UCSD-AML1 (cell line): ENCODE measurements around the gene DPT.

Experiments
- DNase-seq: peaks from one replicate; lab custom pipeline; 2025; ENCODE audit not compliant: unreplicated experiment; lab: John Stamatoyannopoulos, UW

Gene DPT

DNA sequence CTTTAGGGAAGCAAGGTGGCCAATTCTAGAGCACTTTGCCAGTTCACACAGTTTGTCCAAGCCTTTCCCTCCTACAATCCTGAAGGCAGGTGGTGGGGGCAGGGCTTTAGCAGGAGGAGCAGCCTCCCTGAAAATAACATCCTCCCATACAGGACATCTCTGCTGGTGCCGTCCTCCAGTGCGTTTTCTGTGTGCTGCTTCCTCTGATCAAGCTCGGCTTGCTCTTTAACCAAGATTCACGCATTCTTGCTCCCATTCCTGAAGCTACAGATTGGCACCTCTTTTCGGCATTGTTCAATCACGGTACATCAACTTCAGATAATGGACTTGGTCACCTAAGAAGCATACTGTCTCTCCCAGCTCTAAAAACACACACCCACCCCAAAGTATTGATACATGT is 7.5 kb upstream of the DPT start:
- DNase-seq = no peak

DNA sequence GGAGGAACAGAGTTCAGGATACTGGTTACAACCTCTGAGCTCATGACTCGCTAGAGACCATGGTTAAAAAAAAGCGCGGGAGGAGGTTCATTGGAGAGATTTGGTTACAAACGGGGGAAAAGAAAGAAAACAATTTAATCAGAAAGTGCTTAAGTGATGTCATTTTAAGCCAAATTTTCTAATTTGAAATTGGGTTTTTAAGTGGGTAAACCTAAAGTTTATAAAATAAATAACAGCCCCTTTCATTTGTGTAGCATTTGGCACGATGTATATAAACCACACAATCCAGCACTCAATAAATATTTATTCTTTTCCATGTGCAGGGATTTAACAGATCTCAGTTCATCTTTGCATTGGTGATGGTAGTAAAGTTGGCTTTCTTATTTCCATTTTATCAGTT is 7.0 kb upstream of the DPT start:
- DNase-seq = no peak

GRCh38 chr1:168734946-168735345 is 5.9 kb upstream of the DPT start:
- no peak for DNase-seq

DNA sequence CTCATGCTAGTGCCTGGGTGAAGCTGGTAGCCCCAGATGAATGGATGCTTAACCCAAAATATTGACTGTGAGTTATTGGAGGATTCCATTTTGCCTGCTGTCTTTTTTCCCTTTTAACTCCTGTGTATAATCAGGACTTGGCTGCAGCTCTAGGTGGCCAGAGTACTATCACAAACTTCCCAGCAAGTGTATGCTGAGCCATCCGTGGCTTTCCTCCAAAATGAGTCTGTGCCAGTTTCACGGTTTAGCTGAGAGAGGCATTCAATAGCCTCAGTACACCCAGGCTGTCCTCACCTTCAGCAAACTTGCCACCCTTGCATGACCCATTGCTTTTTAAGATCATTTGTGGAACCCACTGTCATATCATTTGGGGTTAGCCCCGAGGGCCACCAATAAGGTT is 5.3 kb upstream of the DPT start:
- DNase-seq = no peak

DNA sequence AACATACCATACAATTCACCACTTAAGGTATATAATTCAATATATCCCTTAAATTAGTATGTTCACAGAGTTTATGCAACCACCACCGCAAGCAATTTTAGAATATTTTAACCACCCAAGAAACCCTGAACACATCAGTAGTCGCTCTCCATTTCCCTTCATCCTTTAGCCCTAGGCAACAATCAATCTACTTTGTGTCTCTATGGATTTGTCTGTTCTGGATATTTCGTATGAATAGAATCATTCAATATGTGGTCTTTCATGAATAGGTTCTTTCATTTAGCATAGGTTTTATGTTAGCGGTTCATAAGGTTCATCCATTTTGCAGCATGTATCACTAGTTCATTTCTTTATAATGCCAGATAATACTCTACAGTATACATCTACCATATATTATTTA is 4.2 kb upstream of the DPT start:
- DNase-seq = no peak

DNA sequence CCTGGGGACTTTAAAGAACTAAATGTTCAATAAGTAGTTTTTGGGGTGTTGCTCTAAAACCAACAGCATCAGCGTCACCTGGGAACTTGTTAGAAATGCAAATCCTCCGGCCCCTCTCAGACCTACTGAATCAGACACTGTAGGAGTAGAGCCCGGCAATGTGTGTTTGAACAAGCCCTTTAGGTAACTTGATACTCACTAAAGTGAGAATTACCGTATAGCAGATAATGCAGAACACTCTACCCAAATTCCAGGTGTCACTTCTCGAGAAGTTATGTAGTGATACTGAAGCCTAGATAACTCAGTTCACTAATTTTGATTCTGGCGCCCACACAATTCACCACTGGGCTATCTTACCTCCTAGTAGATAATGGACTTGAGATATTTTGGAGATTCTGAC is 3.7 kb upstream of the DPT start:
- no peak for DNase-seq

DNA sequence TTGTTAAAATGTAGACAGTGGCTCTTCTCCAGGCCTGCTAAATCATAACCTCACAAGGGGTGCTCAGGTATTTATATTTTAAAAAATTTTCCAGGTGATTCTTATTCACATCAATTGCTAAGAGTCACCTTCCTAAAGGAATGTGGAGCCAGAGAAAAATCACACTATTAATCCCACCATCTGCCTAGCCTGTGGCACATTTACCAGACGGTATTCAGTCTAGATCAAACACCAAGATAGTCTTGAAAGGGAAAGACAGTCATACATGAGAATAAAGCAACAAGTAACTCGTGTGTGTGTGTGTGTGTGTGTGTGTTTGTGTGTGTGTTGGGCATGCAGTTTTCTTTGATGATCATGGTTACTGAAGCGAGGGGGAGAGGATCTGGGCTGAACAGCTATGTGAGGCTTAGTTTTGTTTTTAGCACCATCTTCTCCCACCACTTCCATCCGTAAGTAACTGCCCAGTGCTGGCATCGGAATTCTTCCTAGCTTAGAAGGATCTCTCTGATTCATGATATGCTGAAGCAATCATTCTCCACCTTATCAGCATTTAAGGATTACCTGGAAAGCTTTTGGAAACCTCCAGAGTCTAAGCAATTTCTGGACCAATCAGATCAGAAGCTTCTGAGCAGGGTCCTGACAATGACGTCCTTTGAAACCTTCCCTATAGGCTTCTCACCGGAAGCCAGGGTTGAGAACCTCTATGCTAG is 2.4 kb upstream of the DPT start:
- no peak for DNase-seq

DNA sequence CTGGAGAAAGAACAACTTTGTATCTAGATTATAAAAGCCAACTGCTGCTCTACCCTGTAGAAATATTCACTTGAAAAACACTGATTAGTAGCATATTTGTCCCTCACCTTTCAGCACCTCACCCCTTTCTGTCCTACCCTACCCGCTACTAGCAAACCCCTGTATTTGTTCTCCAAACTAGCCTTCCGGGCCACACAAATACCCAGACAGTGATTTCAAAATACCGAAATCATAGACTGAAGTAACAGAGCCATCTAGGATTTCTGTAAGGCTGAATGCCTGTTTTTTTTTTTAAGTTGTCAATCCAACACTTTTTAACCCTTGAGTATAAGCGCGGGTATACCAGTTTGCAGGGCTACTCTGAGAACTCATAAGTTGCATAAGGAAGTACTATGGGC is 398 bp upstream of the DPT start:
- DNase-seq = no peak

GRCh38 chr1:168726719-168727118 is 2.3 kb downstream of the DPT start:
- DNase-seq = no peak

DNA sequence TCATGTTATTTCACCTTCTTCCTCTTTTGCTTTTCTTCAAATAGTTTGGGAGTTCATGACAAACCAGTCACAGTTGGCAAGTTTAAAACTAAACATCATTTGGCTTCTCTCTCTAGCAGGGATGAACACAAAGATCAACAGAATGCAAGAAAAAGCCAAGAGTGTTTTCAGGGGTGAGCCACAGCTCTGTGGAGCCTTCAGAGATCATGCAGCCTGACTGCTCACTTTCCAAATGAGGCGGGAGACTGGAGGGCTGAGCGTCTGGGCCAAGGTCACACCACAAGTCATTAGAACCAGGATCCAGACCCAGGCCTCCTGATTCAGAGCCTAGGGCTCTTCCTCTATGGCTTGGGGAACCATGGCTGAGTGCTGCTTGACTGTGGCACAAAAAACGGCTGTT is 2.7 kb downstream of the DPT start:
- DNase-seq = no peak

- DNase-seq = no peak
Measured at GRCh38 chr1:168725831-168726230, 3.2 kb downstream of the DPT start.

GRCh38 chr1:168725060-168725459 is 3.9 kb downstream of the DPT start:
- DNase-seq = no peak

- DNase-seq = no peak
Measured at GRCh38 chr1:168723000-168723399, 6.0 kb downstream of the DPT start.

- DNase-seq = no peak
Measured at GRCh38 chr1:168720839-168721238, 8.2 kb downstream of the DPT start.

DNA sequence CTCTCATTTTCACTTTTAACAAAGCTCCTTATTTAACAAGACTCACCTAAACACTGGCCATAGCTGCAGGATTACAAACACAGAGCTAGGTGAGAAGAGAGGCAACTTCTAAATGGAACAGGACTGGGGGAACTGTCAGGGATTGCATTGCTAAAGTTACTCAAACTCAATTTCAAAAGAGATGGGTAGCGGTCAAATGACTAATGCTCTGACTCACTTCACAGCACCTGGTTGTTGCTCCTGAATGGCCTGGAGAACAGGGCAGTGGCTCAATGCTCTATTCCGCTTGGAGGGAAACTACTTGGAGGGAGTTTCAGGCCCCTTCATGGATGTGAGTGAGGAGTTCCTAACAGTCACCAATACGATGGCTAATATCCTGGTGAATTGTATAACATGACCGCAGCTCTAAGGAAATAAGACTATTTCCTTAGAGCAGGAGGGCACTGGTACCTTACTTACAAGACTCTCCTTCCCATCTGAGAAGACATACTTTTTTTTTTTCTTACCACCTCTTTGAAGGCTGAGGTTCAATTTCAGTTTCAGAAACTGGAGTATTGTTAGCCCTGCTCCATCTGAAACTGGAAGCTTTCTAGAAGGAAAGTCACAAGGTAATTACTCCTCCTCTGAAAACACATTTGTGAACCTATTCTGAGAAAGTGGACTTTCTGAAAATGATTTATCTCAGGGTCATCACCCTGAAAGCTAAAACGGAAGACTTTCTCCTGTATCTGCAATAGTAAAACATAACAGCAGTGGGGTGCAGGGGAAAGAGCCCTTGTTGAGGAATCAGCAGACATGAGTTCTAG is 9.5 kb downstream of the DPT start:
- DNase-seq = no peak

DNA sequence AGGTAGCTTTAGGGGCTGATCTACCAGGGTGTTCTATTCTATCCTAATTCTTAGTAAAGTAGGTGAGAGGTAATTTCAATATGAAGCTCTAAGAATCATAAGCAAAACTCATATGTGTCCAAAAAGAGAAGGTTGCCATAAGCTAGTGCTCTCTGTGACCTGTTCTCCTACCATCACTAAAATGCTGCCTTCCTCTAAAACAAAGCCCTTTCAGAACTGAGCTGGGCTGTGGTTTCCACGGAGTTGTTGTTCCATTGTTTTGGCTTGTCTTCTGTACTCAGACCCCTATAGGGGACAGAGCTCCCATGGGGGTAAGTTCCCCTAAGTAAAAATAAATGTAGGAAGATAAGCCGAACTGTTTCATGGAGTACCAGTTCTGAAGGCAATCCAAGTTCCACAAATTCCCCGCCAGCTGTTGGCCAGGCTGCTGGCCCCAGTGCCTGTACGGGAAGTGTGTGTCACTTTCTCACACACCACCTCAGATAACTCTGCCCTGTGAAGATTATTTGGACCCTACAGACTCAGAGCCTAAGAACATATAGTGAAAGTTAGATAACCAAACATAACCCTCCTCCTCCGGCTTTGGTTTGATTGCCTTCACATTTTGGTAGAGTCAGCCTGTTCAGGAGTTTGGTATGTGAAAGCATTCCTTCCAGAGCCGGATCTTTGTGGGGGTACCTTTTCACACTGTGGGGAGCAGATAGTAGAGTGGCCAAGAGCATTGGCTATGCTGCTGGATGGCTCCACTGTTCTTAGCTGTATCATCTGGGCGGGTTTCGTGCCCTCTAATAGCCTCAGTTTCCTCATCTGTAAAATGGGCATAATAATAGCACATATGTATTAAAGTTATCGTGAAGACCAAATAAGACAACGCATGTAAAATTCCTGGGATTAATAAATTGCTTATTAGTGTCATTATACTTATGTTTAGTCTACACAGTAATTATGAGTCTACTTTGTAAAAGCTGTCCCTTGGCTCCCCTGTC is 10.8 kb downstream of the DPT start:
- DNase-seq = no peak

DNA sequence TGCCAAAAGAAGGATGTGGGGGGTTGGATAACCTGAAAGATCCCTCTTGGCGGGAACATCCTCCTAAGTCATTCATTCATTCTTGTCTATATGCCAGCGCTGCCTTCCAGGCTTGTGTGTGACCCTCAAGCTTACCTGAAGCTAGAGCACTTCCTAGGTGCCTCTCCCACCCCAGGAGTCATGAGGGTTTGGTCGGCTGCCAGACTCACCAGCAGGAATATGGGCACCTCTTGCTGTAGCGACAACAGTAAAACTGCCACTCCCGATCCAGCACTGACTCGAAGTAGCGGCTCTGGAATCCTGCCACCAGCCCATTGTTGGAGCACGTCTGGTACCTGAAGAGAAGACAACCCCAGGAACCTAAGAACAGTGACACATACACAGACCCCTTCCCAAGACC is 15.0 kb downstream of the DPT start:
- no peak for DNase-seq

- no peak for DNase-seq
Measured at GRCh38 chr1:168709405-168710363, 19.3 kb downstream of the DPT start.

- DNase-seq = no peak
Measured at GRCh38 chr1:168708698-168709404, 20.2 kb downstream of the DPT start.
